ENCODE data around the gene SEMA6A. TPM values are rescaled to one million over a fixed set of nuclear protein-coding genes. Genes with fewer than 3 reads are reported as not detected.

SEMA6A gene
- total RNA-seq, 1 donor: under 0.01 TPM

- no peak overlapping the region for H3K4me3 ChIP-seq (ENCODE audit: insufficient read depth, low read length)
- no peaks in the 10 kb centered on the region for H3K36me3 ChIP-seq (ENCODE audit: insufficient read depth, low read length)
- H3K27ac ChIP-seq (ENCODE audit: low read depth, low read length): no peak overlapping the region
- no peak for DNase-seq (ENCODE audit: insufficient read length, low spot score, missing footprints)
- H3K4me1 ChIP-seq (ENCODE audit: insufficient read depth, low read length): no peaks in the 10 kb centered on the region
- no peaks in the 10 kb centered on the region for H3K79me2 ChIP-seq (ENCODE audit: insufficient read depth, low read length)
- no peaks in the 10 kb centered on the region for H3K27me3 ChIP-seq (ENCODE audit: insufficient read depth, low read length)
- H3K4me2 ChIP-seq (ENCODE audit: insufficient read depth, low read length): no peak overlapping the region
- H3K9me3 ChIP-seq (ENCODE audit: low read depth, low read length): no peaks in the 10 kb centered on the region
- H2AFZ ChIP-seq (ENCODE audit: low read length): no peak overlapping the region
- H4K20me1 ChIP-seq (ENCODE audit: insufficient read depth, low read length): no peaks in the 10 kb centered on the region
- TF ChIP-seq CTCF (IDR thresholded peaks at IDR 0.05; ENCODE audit: extremely low read depth, low read depth, low read length): no peak
These were observed 135.6 kb downstream of the SEMA6A start for GRCh38 chr5:116438979-116439554.

GRCh38 chr5:116437922-116438578, 136.6 kb downstream of the SEMA6A start:
- no peak for TF ChIP-seq CTCF (IDR thresholded peaks at IDR 0.05; ENCODE audit: extremely low read depth, low read depth, low read length)
- no peak overlapping the region for H3K4me3 ChIP-seq (ENCODE audit: insufficient read depth, low read length)
- H2AFZ ChIP-seq (ENCODE audit: low read length): no peak overlapping the region
- H3K27ac ChIP-seq (ENCODE audit: low read depth, low read length): no peak overlapping the region
- H3K27me3 ChIP-seq (ENCODE audit: insufficient read depth, low read length): no peaks in the 10 kb centered on the region
- no peaks in the 10 kb centered on the region for H4K20me1 ChIP-seq (ENCODE audit: insufficient read depth, low read length)
- no peaks in the 10 kb centered on the region for H3K9me3 ChIP-seq (ENCODE audit: low read depth, low read length)
- no peak overlapping the region for H3K4me2 ChIP-seq (ENCODE audit: insufficient read depth, low read length)
- H3K4me1 ChIP-seq (ENCODE audit: insufficient read depth, low read length): no peaks in the 10 kb centered on the region
- no peak for DNase-seq (ENCODE audit: insufficient read length, low spot score, missing footprints)
- H3K79me2 ChIP-seq (ENCODE audit: insufficient read depth, low read length): no peaks in the 10 kb centered on the region
- H3K36me3 ChIP-seq (ENCODE audit: insufficient read depth, low read length): no peaks in the 10 kb centered on the region

- DNase-seq (ENCODE audit: insufficient read length, low spot score, missing footprints): no peak
- no peaks in the 10 kb centered on the region for H3K79me2 ChIP-seq (ENCODE audit: insufficient read depth, low read length)
These were observed 137.3 kb downstream of the SEMA6A start for GRCh38 chr5:116437351-116437705.

More at GRCh38 chr5:116437351-116437705, 137.3 kb downstream of the SEMA6A start:
- H4K20me1 ChIP-seq (ENCODE audit: insufficient read depth, low read length): no peaks in the 10 kb centered on the region
- no peaks in the 10 kb centered on the region for H3K27me3 ChIP-seq (ENCODE audit: insufficient read depth, low read length)
- H3K4me1 ChIP-seq (ENCODE audit: insufficient read depth, low read length): no peaks in the 10 kb centered on the region
- no peak overlapping the region for H3K4me2 ChIP-seq (ENCODE audit: insufficient read depth, low read length)
- no peaks in the 10 kb centered on the region for H3K9me3 ChIP-seq (ENCODE audit: low read depth, low read length)
- no peaks in the 10 kb centered on the region for H3K36me3 ChIP-seq (ENCODE audit: insufficient read depth, low read length)
- TF ChIP-seq CTCF (IDR thresholded peaks at IDR 0.05; ENCODE audit: extremely low read depth, low read depth, low read length): no peak
- no peak overlapping the region for H3K27ac ChIP-seq (ENCODE audit: low read depth, low read length)
- no peak overlapping the region for H3K4me3 ChIP-seq (ENCODE audit: insufficient read depth, low read length)
- no peak overlapping the region for H2AFZ ChIP-seq (ENCODE audit: low read length)

Measured in osteoblast (primary cell).